H9 (cell line): Measurements from ENCODE around the gene ERVW-1. TPM values are rescaled to one million over a fixed set of nuclear protein-coding genes. Genes with fewer than 3 reads are reported as not detected.

Experiments used
- DNase-seq: peaks from one replicate; pipeline ENCODE4 v3.0.0-alpha.2; 2017
- H2AFZ ChIP-seq: one replicate; pipeline ENCODE4 v1.6.1; 2013; ENCODE audit warnings: mild to moderate bottlenecking, low read length, control low read depth, moderate library complexity
- H2AK5ac ChIP-seq: 2 replicates; pipeline ENCODE4 v1.6.1; 2013; ENCODE audit warnings: low read length, control low read depth, mixed read lengths; ENCODE audit not compliant: insufficient read length
- H2BK120ac ChIP-seq: one replicate; pipeline ENCODE4 v1.6.1; 2013; ENCODE audit warnings: low read depth, mild to moderate bottlenecking, low read length, control low read depth, inconsistent platforms; ENCODE audit not compliant: poor library complexity, severe bottlenecking
- H2BK12ac ChIP-seq: 2 replicates; pipeline ENCODE4 v1.6.1; 2013; ENCODE audit warnings: low read length, control low read depth, mixed read lengths, low read depth; ENCODE audit not compliant: insufficient read length
- H2BK15ac ChIP-seq: 2 replicates; pipeline ENCODE4 v1.6.1; 2013; ENCODE audit warnings: low read depth, low read length, control low read depth
- H2BK20ac ChIP-seq: one replicate; pipeline ENCODE4 v1.6.1; 2013; ENCODE audit warnings: low read depth, mild to moderate bottlenecking, low read length, control low read depth, inconsistent platforms; ENCODE audit not compliant: poor library complexity, severe bottlenecking
- H2BK5ac ChIP-seq: 2 replicates; pipeline ENCODE4 v1.6.1; 2013; ENCODE audit warnings: low read length, control low read depth, mixed read lengths; ENCODE audit not compliant: insufficient read length
- H3K14ac ChIP-seq: 2 replicates; pipeline ENCODE4 v1.6.1; 2013; ENCODE audit warnings: low read length, control low read depth; ENCODE audit not compliant: insufficient read depth
- H3K18ac ChIP-seq: 2 replicates; pipeline ENCODE4 v1.6.1; 2013; ENCODE audit warnings: low read depth, mild to moderate bottlenecking, mixed read lengths, low read length, control low read depth; ENCODE audit not compliant: insufficient read length
- H3K23ac ChIP-seq: 2 replicates; pipeline ENCODE4 v1.6.1; 2013; ENCODE audit warnings: low read length, control low read depth, mixed read lengths, low read depth; ENCODE audit not compliant: insufficient read length
- H3K23me2 ChIP-seq: 2 replicates; pipeline ENCODE4 v1.6.1; 2013; ENCODE audit warnings: low read depth, mild to moderate bottlenecking, mixed read lengths, low read length, control low read depth; ENCODE audit not compliant: insufficient read length, poor library complexity, severe bottlenecking
- H3K27ac ChIP-seq: 2 replicates; pipeline ENCODE4 v1.5.1; 2013; ENCODE audit warnings: low read length, control low read depth, mixed read lengths, low read depth; ENCODE audit not compliant: insufficient read length
- H3K27me3 ChIP-seq: 2 replicates; pipeline ENCODE4 v1.6.1; 2013; ENCODE audit warnings: low read length, control low read depth, inconsistent platforms; ENCODE audit not compliant: insufficient read depth
- H3K4ac ChIP-seq: 2 replicates; pipeline ENCODE4 v1.6.1; 2013; ENCODE audit warnings: low read depth, mild to moderate bottlenecking, control low read depth, inconsistent platforms, low read length, moderate library complexity
- H3K4me1 ChIP-seq: 2 replicates; pipeline ENCODE4 v1.6.1; 2013; ENCODE audit warnings: low read length, control low read depth, inconsistent platforms; ENCODE audit not compliant: insufficient read depth
- H3K4me2 ChIP-seq: 2 replicates; pipeline ENCODE4 v1.6.1; 2013; ENCODE audit warnings: low read length, control low read depth, mixed read lengths; ENCODE audit not compliant: insufficient read length, insufficient read depth
- H3K56ac ChIP-seq: 2 replicates; pipeline ENCODE4 v1.6.1; 2013; ENCODE audit warnings: low read depth, mild to moderate bottlenecking, mixed read lengths, low read length, control low read depth; ENCODE audit not compliant: insufficient read length
- H3K79me1 ChIP-seq: 2 replicates; pipeline ENCODE4 v1.6.1; 2013; ENCODE audit warnings: low read depth, mild to moderate bottlenecking, moderate library complexity, low read length, control low read depth, inconsistent platforms; ENCODE audit not compliant: insufficient read depth, poor library complexity, severe bottlenecking
- H3K79me2 ChIP-seq: 2 replicates; pipeline ENCODE4 v1.6.1; 2013; ENCODE audit warnings: low read length, control low read depth, inconsistent platforms; ENCODE audit not compliant: insufficient read depth
- H3K9ac ChIP-seq: 2 replicates; pipeline ENCODE4 v1.6.1; 2013; ENCODE audit warnings: low read length, control low read depth, mixed read lengths; ENCODE audit not compliant: insufficient read length; ENCODE audit errors: extremely low read depth
- H3K9me3 ChIP-seq: one replicate; pipeline ENCODE4 v1.6.1; 2013; ENCODE audit warnings: low read depth, low read length, inconsistent platforms; ENCODE audit not compliant: control insufficient read depth
- H3T11ph ChIP-seq: one replicate; pipeline ENCODE4 v1.6.1; 2013; ENCODE audit warnings: mild to moderate bottlenecking, low read length, control low read depth, inconsistent platforms
- H4K20me1 ChIP-seq: one replicate; pipeline ENCODE4 v1.6.1; 2013; ENCODE audit not compliant: control insufficient read depth, insufficient read length, insufficient read depth
- H4K5ac ChIP-seq: 2 replicates; pipeline ENCODE4 v1.6.1; 2013; ENCODE audit warnings: low read depth, mild to moderate bottlenecking, mixed read lengths, low read length, control low read depth; ENCODE audit not compliant: insufficient read length
- H4K8ac ChIP-seq: replicated peaks from 2 replicates; pipeline ENCODE4 v1.6.1; 2013; ENCODE audit warnings: low read length, control low read depth, mixed read lengths, low read depth; ENCODE audit not compliant: insufficient read length
- H4K91ac ChIP-seq: 2 replicates; pipeline ENCODE4 v1.6.1; 2013; ENCODE audit warnings: low read depth, mild to moderate bottlenecking, moderate library complexity, mixed read lengths, low read length, control low read depth; ENCODE audit not compliant: insufficient read length
- H3K27ac Mint-ChIP-seq, 3 experiments: 2 replicates in 2 of 3; 3 replicates in 1 of 3; pipeline ENCODE4 v1.8.0; 2020 to 2021; ENCODE audit warnings: mixed read lengths in 3 of 3, mild to moderate bottlenecking in 1 of 3, moderate library complexity in 1 of 3
- H3K27me3 Mint-ChIP-seq: 2 replicates; pipeline ENCODE4 v1.8.0; 2021; ENCODE audit warnings: low read depth, mild to moderate bottlenecking, moderate library complexity, mixed read lengths
- H3K36me3 Mint-ChIP-seq, 3 experiments: 2 replicates in 2 of 3; 3 replicates in 1 of 3; pipeline ENCODE4 v1.8.0; 2020 to 2021; ENCODE audit warnings: low read depth in 3 of 3, mixed read lengths in 3 of 3; ENCODE audit not compliant: insufficient read depth in 1 of 3
- H3K4me1 Mint-ChIP-seq, 2 experiments: 2 replicates each; pipeline ENCODE4 v1.8.0; 2020; ENCODE audit warnings: mixed read lengths in 2 of 2
- H3K4me3 Mint-ChIP-seq, 2 experiments: 2 replicates in 1 of 2; 3 replicates in 1 of 2; pipeline ENCODE4 v1.8.0; 2020 to 2021; ENCODE audit warnings: mild to moderate bottlenecking in 2 of 2, mixed read lengths in 2 of 2, moderate library complexity in 1 of 2
- H3K9me3 Mint-ChIP-seq, 2 experiments: 2 replicates in 1 of 2; 3 replicates in 1 of 2; pipeline ENCODE4 v1.8.0; 2020; ENCODE audit warnings: mild to moderate bottlenecking in 2 of 2, mixed read lengths in 2 of 2, moderate library complexity in 1 of 2
- WGBS: extraction: QIAGEN DNeasy Blood & Tissue Kit; methylation state at CpG from one replicate; pipeline ENCODE4 v1.1.7; 2013; ENCODE audit warnings: missing lambda C conversion rate, low lambda C conversion rate, mixed read lengths; ENCODE audit not compliant: insufficient read length; ENCODE audit errors: extremely low coverage; 5-methylcytosine and 5-hydroxymethylcytosine counted together
- total RNA-seq: library from RNA; stranded (reverse); gene quantifications from 2 replicates; pipeline ENCODE4 v1.2.1, GENCODE V29; 2021
- TF ChIP-seq, protein P1 (sequence below): fragments of 200-600 bp; sonication (generic); conservative IDR thresholded peaks from 3 replicates; pipeline ENCODE4 v1.8.0; 2021; ENCODE audit warnings: antibody characterized with exemption, mild to moderate bottlenecking

The ERVW-1 gene
- total RNA-seq, 1 experiment from 2014 or later = not detected

DNA sequence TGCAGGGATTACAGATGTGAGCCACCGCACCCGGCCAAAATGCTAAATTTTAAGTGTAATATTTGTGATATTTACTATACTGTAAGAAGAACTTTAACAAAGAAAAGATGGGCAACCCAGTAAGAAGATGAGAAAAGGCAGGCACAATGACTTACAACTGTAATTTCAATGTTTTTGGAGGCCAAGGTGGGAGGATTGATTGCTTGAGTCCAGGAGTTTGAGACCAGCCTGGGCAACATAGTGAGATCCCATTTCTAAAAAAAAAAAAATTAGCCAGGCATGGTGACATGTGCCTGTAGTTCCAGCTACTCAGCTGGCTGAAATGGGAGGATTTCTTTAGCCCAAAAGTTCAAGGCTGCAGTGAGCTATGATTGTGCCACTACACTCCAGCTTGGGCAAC, 42.2 kb downstream of the ERVW-1 start:
- no peak overlapping the region for H2BK12ac ChIP-seq
- no peak overlapping the region for H4K91ac ChIP-seq
- H3K27ac Mint-ChIP-seq = no peak overlapping the region
- H2BK15ac ChIP-seq = no peak overlapping the region
- no peak overlapping the region for H3T11ph ChIP-seq
- H4K8ac ChIP-seq = no peak overlapping the region
- H3K4ac ChIP-seq = no peak overlapping the region
- no peak for DNase-seq
- H3K9ac ChIP-seq = no peak overlapping the region
- H3K9me3 ChIP-seq = no peaks in the 10 kb centered on the region
- H3K18ac ChIP-seq = no peak overlapping the region
- no peak overlapping the region for H4K5ac ChIP-seq
- peaks cover 30 to 34% of the 10 kb centered on the region in 2 experiments for H3K4me1 Mint-ChIP-seq
- no peak overlapping the region for H2AK5ac ChIP-seq
- H3K27me3 Mint-ChIP-seq = no peaks in the 10 kb centered on the region
- H3K23ac ChIP-seq = no peak overlapping the region
- no peak overlapping the region for H2BK5ac ChIP-seq
- TF ChIP-seq, protein P1, sequence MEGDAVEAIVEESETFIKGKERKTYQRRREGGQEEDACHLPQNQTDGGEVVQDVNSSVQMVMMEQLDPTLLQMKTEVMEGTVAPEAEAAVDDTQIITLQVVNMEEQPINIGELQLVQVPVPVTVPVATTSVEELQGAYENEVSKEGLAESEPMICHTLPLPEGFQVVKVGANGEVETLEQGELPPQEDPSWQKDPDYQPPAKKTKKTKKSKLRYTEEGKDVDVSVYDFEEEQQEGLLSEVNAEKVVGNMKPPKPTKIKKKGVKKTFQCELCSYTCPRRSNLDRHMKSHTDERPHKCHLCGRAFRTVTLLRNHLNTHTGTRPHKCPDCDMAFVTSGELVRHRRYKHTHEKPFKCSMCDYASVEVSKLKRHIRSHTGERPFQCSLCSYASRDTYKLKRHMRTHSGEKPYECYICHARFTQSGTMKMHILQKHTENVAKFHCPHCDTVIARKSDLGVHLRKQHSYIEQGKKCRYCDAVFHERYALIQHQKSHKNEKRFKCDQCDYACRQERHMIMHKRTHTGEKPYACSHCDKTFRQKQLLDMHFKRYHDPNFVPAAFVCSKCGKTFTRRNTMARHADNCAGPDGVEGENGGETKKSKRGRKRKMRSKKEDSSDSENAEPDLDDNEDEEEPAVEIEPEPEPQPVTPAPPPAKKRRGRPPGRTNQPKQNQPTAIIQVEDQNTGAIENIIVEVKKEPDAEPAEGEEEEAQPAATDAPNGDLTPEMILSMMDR = no peak
- peaks cover 0 to 13% (median 2%) of the 10 kb centered on the region in 3 experiments; a peak in 4 of 7 replicates for H3K36me3 Mint-ChIP-seq
- no peaks in the 10 kb centered on the region for H4K20me1 ChIP-seq
- no peak overlapping the region for H3K4me3 Mint-ChIP-seq
- no CpG with 5 or more reads among the region's 2 CpGs for WGBS
- no peak overlapping the region for H2AFZ ChIP-seq
- H3K79me2 ChIP-seq = no peaks in the 10 kb centered on the region
- no peak overlapping the region for H2BK120ac ChIP-seq
- H3K23me2 ChIP-seq = no peaks in the 10 kb centered on the region
- H3K9me3 Mint-ChIP-seq = peaks cover 0 to 5% of the 10 kb centered on the region in 2 experiments; a peak in 3 of 5 replicates
- peaks cover 6% of the 10 kb centered on the region; the same call in 1 of the 2 replicates for H3K4me1 ChIP-seq
- H3K56ac ChIP-seq = no peak overlapping the region
- no peak overlapping the region for H3K14ac ChIP-seq
- no peak overlapping the region for H2BK20ac ChIP-seq
- H3K4me2 ChIP-seq = no peak overlapping the region
- no peaks in the 10 kb centered on the region for H3K79me1 ChIP-seq
- no peaks in the 10 kb centered on the region for H3K27me3 ChIP-seq
- H3K27ac ChIP-seq = no peak overlapping the region
